Measurements from ENCODE around the gene STK39.

GRCh38 chr2:167972746-167973145 lies 274.6 kb downstream of the STK39 start:
- TF ChIP-seq, protein P1, sequence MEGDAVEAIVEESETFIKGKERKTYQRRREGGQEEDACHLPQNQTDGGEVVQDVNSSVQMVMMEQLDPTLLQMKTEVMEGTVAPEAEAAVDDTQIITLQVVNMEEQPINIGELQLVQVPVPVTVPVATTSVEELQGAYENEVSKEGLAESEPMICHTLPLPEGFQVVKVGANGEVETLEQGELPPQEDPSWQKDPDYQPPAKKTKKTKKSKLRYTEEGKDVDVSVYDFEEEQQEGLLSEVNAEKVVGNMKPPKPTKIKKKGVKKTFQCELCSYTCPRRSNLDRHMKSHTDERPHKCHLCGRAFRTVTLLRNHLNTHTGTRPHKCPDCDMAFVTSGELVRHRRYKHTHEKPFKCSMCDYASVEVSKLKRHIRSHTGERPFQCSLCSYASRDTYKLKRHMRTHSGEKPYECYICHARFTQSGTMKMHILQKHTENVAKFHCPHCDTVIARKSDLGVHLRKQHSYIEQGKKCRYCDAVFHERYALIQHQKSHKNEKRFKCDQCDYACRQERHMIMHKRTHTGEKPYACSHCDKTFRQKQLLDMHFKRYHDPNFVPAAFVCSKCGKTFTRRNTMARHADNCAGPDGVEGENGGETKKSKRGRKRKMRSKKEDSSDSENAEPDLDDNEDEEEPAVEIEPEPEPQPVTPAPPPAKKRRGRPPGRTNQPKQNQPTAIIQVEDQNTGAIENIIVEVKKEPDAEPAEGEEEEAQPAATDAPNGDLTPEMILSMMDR (IDR thresholded peaks at IDR 0.05) = no peak
- TF ChIP-seq POLR2AphosphoS5 (IDR thresholded peaks at IDR 0.05) (no peak), POLR2A (IDR thresholded peaks at IDR 0.05) (no peak)
